COLO668 (cell line): ENCODE measurements around the gene IRF4.

Source experiments
- DNase-seq: peaks from one replicate; lab custom pipeline; 2025; ENCODE audit not compliant: unreplicated experiment; lab: John Stamatoyannopoulos, UW

The IRF4 gene

GRCh38 chr6:353642-354614 lies 37.6 kb upstream of the IRF4 start:
- DNase-seq = no peak

GRCh38 chr6:354631-355280 lies 36.8 kb upstream of the IRF4 start:
- no peak for DNase-seq

GRCh38 chr6:355373-356208 lies 36.0 kb upstream of the IRF4 start:
- DNase-seq = no peak

DNA sequence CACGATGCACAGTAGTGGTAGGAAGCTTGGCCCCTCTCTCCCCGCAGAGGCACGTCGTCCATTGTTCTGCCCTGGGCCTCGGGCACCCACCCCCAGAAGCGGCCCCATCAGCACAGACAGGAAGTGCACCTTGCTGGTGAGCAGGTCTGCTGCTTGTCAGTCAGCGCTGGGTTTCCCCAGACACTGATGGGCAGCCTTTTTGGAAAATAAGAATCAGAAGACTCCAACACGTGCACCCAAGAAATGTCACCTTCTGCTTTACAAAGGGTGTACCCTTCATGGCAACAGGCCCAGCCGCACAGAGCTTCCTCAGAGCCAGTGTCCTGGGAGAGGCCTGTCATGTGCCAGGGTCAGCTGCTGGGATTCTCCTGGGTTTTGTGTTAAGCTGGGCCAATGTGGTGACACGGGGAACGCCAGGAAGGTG lies 34.7 kb upstream of the IRF4 start:
- no peak for DNase-seq

GRCh38 chr6:357261-357790 lies 34.2 kb upstream of the IRF4 start:
- DNase-seq = no peak

GRCh38 chr6:357791-358341 lies 33.7 kb upstream of the IRF4 start:
- no peak for DNase-seq

GRCh38 chr6:358432-358831 lies 33.1 kb upstream of the IRF4 start:
- DNase-seq = no peak

GRCh38 chr6:358847-359246 lies 32.7 kb upstream of the IRF4 start:
- no peak for DNase-seq

DNA sequence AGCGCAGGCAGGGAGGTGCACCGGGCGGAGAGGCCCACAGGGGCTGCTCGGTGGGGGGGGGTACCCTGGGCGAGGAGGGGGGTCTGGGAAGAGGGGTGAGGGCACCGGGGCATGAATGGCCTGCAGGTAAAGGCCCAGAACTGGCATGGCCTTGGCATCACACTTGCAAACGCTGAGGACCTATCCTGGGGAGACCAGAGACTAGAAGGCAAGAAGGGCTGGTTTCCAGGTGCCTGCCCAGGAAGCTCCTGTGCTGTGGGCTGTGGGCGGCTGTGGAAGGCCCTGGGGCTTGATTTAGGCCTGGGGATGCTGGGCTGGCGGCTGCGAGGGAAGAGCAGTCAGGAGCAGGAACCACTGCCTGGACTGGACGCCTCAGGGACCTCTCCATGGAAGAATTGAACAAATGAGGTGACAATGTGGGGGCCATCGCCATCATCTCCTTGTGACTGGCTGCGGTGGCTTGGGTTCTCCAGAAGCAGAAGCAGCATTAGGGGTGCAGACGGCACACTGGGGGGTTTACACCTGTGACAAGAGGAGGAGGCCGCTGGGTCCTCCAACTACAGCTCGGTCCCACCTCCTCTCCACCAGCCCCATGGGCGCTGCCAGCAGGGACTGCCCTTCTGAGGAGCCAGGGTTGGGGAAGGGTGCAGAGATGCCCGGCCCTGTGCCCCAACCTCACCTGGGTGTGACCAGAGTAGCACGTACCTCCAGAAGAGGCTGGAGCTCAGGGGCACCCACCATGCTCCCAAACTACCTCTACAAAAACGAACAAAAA lies 32.1 kb upstream of the IRF4 start:
- DNase-seq = no peak

GRCh38 chr6:360349-360748 lies 31.2 kb upstream of the IRF4 start:
- DNase-seq = no peak

- no peak for DNase-seq
Measured at GRCh38 chr6:360764-361373, 30.7 kb upstream of the IRF4 start.

GRCh38 chr6:361411-362132 lies 30.0 kb upstream of the IRF4 start:
- no peak for DNase-seq

- DNase-seq = no peak
Measured at GRCh38 chr6:362231-362923, 29.2 kb upstream of the IRF4 start.

DNA sequence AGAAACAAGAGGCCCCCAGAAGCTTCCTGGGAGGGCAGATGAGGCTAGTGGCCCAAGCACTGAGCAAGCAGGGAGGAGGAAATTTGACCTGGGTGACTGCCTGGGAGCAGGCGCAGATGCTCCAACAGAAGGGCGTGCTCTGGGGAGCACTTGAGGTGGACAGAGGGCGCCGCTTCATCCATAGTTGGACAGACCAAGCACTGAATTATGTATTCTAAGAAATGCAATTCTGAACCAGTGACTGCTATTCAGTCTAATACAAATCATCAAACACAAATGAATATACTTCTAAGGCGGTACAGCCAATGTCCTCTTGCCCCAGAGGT lies 28.7 kb upstream of the IRF4 start:
- no peak for DNase-seq

DNA sequence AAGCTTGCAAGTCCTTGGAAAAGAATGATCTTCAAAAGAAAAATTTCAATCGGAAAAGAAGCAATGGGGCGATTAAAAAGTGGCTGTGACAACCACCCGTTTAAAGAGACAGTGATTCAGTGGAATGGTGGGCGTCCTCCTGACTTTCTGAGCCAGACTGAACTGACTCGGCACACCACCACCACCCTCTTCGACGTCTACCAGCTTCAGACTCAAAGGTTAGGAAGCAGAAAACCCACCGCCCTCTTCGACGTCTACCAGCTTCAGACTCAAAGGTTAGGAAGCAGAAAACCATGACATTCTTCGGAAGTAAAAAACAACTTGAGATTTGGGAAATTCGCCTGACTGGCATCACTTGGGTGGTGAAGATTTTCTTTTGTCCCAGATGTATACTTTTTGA lies 28.3 kb upstream of the IRF4 start:
- DNase-seq = no peak

DNA sequence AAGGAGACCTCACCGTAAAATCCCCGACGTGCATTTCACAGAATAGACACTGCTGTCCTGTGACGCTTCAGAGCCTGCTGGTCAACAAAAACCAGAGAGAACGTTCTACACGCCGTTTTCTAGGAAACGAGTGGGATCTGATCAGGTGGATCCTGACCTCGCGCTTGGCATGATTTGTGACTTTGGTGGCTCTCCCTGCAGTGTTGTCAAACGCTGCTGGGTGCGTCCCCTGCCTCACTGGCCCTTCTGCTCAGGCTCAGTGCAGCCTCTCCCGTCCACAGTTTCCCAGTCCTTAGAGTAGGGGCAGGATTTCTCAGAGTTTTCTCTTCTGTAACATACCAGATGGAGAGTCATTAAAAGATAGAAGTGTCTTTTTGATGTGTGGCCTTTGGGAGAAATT lies 27.6 kb upstream of the IRF4 start:
- DNase-seq = no peak

- no peak for DNase-seq
Measured at GRCh38 chr6:364609-365540, 26.7 kb upstream of the IRF4 start.

DNA sequence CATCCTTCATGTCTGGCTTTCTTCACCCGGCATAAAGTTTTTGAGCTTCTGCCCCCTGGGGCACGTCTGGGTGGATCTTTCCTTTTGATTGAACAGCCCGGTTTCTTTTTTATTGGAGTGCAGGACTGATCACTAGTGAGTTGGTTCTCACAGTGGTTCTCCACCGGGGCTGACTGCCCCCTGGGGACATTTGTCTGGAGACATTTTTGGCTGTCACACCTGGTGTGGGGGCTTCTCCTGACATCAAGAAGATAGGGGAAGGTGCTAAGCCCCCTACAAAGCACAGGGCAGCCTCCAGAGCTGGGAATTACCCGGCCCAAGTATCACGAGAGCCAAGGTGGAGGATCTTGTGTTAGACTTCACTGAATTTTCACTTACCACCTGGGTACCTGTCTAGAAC lies 25.7 kb upstream of the IRF4 start:
- DNase-seq = no peak
